T-helper 2 cell treated with Interferon-gamma antibody and Interleukin-4, amounts not matched to agents 5 μg/mL and 100 μg/mL, for 36 hours (primary cell): ENCODE results near the gene CCDC121.

Experiments
- DNase-seq: peaks from one replicate; pipeline ENCODE4 v3.0.0; 2021; ENCODE audit warnings: low spot score
- H3K27ac Mint-ChIP-seq: one replicate; pipeline ENCODE4 v1.8.0; 2021; ENCODE audit warnings: mild to moderate bottlenecking, mixed read lengths
- H3K27me3 Mint-ChIP-seq: one replicate; pipeline ENCODE4 v1.8.0; 2021; ENCODE audit warnings: low read depth, mixed read lengths
- H3K36me3 Mint-ChIP-seq: one replicate; pipeline ENCODE4 v1.8.0; 2021; ENCODE audit warnings: low read depth, mixed read lengths
- H3K4me1 Mint-ChIP-seq: one replicate; pipeline ENCODE4 v1.8.0; 2021; ENCODE audit warnings: low read depth, mixed read lengths
- H3K4me3 Mint-ChIP-seq: one replicate; pipeline ENCODE4 v1.8.0; 2022; ENCODE audit warnings: mild to moderate bottlenecking, moderate library complexity, mixed read lengths
- H3K9me3 Mint-ChIP-seq: one replicate; pipeline ENCODE4 v1.8.0; 2021; ENCODE audit warnings: mixed read lengths

Gene CCDC121, protein sequence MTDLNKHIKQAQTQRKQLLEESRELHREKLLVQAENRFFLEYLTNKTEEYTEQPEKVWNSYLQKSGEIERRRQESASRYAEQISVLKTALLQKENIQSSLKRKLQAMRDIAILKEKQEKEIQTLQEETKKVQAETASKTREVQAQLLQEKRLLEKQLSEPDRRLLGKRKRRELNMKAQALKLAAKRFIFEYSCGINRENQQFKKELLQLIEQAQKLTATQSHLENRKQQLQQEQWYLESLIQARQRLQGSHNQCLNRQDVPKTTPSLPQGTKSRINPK

DNA sequence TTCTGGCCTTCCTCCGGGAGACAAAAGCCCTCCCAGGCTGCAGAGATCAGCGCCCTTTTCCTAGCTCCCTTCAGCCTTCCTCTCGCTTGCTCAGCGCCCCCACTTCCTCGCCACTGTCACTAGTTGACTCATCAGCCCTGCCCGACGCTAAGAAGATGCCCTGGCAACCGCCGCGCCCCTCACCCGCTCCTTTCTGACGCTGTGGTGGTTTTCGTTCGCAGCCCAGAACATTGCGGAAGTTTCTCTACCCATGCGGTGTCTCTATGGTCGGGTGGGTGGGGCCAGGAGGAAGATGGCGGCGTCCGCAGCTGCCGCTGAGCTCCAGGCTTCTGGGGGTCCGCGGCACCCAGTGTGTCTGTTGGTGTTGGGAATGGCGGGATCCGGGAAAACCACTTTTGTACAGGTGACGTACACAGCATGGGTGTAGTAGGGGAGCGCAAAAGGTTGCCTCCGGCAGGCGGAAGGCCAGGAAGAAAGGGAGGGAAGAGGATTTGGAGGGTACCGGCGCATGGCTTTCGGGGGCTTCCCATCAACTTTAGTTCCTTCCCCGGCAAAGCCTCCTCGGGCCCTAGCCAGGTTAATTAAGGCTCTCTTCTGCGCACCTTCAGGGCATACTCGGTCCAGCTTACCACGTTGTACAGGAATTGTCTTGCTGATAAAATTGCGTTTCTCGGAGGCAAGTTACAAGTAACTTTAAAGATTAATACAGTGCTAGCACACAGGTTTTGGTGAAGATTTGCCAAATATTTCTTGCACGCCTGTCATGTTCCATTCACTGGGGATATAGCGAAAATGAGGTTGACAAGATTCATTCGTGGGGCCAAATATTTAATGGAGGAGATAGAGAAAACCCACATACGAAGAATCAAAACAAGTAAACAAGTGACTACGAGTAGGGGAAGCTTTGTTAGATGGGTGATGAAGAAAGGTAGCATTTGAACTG, at the start of gene CCDC121, which contains the start of gene GPN1:
CCDC121 (minus strand) TSS at position 246 of the 943 bp plus-strand sequence. CDS start 1,213 bp downstream, outside the sequence.
GPN1 (plus strand) TSS at position 284 of the 943 bp plus-strand sequence; CDS start at position 293, 9 bp downstream.
- H3K36me3 Mint-ChIP-seq: peaks cover 33% of the 10 kb centered on the region
- no peaks in the 10 kb centered on the region for H3K9me3 Mint-ChIP-seq
- peaks cover 32% of the 10 kb centered on the region for H3K4me1 Mint-ChIP-seq
- no peaks in the 10 kb centered on the region for H3K27me3 Mint-ChIP-seq
- no peak within 1 kb of the TSS for H3K27ac Mint-ChIP-seq
- H3K4me3 Mint-ChIP-seq: no peak within 1 kb of the TSS
- DNase-seq: peak; percentile 96

- Mint-ChIP-seq H3K4me1 (no peaks in the 10 kb centered on the region), H3K27ac (no peak overlapping the region), H3K27me3 (no peaks in the 10 kb centered on the region), H3K9me3 (no peaks in the 10 kb centered on the region), H3K36me3 (peaks cover 41% of the 10 kb centered on the region), H3K4me3 (no peak overlapping the region)
- no peak for DNase-seq
Observed at GRCh38 chr2:27672723-27673486, 44.1 kb upstream of the CCDC121 start.

DNA sequence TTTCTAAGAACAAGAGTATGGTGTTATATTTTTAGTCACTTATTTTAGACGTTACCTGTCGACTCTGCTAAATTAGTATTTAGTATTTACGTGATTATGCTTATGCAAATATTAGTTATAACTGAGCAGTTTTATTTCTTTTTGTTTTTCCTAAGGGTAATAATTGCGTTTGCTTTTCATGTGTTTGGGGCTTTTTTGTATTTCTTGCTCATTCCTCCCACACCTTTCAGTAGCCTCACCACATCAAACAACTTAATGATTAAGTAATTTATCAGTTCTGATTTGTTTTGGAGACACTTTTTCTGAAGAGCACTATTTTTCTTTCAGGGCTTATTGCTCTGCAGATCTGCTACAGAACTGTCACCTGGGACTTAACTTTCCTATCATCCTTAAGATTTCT, 42.4 kb upstream of the CCDC121 start:
- Mint-ChIP-seq H3K4me1 (peaks cover 4% of the 10 kb centered on the region), H3K27me3 (no peaks in the 10 kb centered on the region), H3K27ac (no peak overlapping the region), H3K4me3 (no peak overlapping the region), H3K9me3 (no peaks in the 10 kb centered on the region), H3K36me3 (peaks cover 46% of the 10 kb centered on the region)
- DNase-seq: no peak

DNA sequence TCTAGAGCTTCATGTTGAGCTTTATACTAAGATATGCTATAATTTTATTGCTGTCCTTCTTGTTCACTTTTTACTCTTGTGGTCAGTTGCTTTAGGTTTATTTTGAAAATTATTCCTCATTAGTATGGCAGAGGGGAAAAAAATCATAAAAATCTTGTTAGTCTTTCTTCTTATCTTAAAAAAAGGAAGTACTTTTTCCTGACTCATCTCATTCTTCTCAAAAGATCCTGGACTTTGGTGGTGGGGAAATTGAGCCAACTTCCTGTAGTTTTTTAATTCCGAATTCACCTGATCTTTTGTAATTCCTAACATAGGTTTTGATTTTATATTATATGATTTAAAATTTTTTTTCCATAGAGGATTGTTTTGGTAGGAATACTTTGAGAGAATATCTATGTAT, 38.6 kb upstream of the CCDC121 start:
- H3K4me3 Mint-ChIP-seq: no peak overlapping the region
- no peaks in the 10 kb centered on the region for H3K9me3 Mint-ChIP-seq
- no peaks in the 10 kb centered on the region for H3K27me3 Mint-ChIP-seq
- H3K27ac Mint-ChIP-seq: no peak overlapping the region
- DNase-seq: no peak
- H3K36me3 Mint-ChIP-seq: peaks cover 46% of the 10 kb centered on the region
- peaks cover 18% of the 10 kb centered on the region for H3K4me1 Mint-ChIP-seq

DNA sequence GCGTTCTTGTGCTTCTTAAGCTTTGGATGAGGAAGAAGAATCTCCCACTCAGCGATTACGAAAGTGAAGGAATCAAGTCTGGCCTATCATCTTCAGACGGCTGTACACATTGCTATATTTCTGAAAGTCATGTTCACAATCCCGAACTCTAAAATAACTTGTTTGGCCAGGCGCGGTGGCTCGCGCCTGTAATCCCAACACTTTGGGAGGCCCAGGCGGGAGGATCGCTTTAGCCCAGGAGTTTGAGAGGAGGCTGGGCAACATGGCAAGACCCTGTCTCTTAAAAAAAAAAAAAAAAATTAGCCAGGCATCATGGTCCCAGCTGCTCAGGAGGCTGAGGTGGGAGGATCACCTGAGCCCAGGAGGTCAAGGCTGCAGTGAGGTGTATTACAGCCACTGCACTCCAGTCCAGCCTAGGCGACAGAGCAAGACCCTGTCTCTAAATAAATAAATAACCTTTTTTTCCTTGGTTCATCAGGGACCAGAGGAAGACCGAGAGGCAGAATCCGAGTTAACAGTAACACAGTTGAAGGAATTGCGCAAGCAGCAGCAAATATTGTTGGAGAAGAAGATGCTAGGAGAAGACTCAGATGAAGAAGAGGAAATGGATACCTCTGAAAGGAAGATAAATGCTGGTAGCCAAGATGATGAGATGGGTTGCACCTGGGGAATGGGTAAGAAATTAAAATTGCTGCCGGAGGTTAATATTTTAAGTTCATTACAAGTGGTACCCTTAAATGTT, 36.0 kb upstream of the CCDC121 start:
- peak overlapping the region; percentile 98 for H3K4me3 Mint-ChIP-seq
- H3K4me1 Mint-ChIP-seq: peaks cover 32% of the 10 kb centered on the region
- no peaks in the 10 kb centered on the region for H3K27me3 Mint-ChIP-seq
- no peak for DNase-seq
- peak overlapping the region; percentile 99 for H3K27ac Mint-ChIP-seq
- H3K9me3 Mint-ChIP-seq: no peaks in the 10 kb centered on the region
- peaks cover 53% of the 10 kb centered on the region for H3K36me3 Mint-ChIP-seq

- Mint-ChIP-seq H3K27ac (peak overlapping the region; percentile 99), H3K4me1 (peaks cover 33% of the 10 kb centered on the region), H3K9me3 (no peaks in the 10 kb centered on the region), H3K4me3 (peak overlapping the region; percentile 98), H3K36me3 (peaks cover 54% of the 10 kb centered on the region), H3K27me3 (no peaks in the 10 kb centered on the region)
- no peak for DNase-seq
Observed at GRCh38 chr2:27664154-27664574, 35.4 kb upstream of the CCDC121 start.

DNA sequence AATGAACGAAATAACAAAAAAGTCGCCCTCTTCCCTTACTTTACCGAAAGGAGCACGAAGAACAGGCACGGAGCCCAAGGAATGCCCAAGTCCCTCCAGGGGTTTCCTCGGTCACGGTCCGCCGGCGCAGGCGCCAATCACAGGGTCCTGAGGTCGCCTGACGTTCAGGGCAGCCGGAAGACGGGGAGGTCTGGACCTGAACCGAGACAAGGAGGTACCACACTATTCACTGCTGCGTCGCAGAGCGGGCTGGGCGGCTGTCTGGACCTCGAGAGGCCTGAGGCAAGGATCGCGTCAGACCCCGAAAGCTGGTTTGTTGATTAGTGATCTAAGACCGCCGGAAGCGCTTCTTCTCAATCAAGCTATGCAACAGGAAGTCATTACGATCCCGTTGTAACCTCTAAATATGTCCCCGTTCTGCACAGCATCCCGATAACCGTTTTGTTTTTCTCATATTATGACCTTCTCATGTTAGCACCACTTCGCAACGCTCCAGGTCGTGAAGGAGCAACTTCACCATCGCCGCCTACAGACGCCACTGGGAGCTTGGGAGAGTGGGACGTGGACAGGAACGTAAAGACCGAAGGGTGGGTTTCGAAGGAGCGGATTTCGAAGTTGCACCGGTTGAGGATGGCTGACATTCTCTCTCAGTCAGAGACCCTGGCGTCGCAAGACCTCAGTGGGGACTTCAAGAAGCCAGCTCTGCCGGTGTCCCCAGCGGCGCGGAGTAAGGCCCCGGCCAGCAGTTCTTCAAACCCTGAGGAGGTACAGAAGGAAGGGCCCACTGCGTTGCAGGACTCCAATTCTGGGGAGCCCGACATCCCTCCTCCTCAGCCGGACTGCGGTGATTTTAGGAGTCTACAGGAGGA, 34.7 kb upstream of the CCDC121 start, which contains the start of the genes SLC4A1AP and SUPT7L:
SLC4A1AP (plus strand) TSS at position 605 of the 869 bp plus-strand sequence; CDS start at position 631, 26 bp downstream.
SUPT7L (minus strand) TSS at position 330 of the 869 bp plus-strand sequence. CDS start 1,422 bp downstream, outside the sequence.
- Mint-ChIP-seq H3K36me3 (peaks cover 49% of the 10 kb centered on the region), H3K27me3 (no peaks in the 10 kb centered on the region), H3K9me3 (no peaks in the 10 kb centered on the region), H3K4me3 (peak within 1 kb of the TSS; percentile 98), H3K4me1 (peaks cover 33% of the 10 kb centered on the region), H3K27ac (peak within 1 kb of the TSS; percentile 99)
- peak; percentile 73 for DNase-seq

GRCh38 chr2:27661371-27661770, 32.6 kb upstream of the CCDC121 start:
- H3K9me3 Mint-ChIP-seq: no peaks in the 10 kb centered on the region
- no peak overlapping the region for H3K27ac Mint-ChIP-seq
- no peaks in the 10 kb centered on the region for H3K27me3 Mint-ChIP-seq
- H3K36me3 Mint-ChIP-seq: peaks cover 50% of the 10 kb centered on the region
- peaks cover 30% of the 10 kb centered on the region for H3K4me1 Mint-ChIP-seq
- no peak for DNase-seq
- peak overlapping the region; percentile 98 for H3K4me3 Mint-ChIP-seq

DNA sequence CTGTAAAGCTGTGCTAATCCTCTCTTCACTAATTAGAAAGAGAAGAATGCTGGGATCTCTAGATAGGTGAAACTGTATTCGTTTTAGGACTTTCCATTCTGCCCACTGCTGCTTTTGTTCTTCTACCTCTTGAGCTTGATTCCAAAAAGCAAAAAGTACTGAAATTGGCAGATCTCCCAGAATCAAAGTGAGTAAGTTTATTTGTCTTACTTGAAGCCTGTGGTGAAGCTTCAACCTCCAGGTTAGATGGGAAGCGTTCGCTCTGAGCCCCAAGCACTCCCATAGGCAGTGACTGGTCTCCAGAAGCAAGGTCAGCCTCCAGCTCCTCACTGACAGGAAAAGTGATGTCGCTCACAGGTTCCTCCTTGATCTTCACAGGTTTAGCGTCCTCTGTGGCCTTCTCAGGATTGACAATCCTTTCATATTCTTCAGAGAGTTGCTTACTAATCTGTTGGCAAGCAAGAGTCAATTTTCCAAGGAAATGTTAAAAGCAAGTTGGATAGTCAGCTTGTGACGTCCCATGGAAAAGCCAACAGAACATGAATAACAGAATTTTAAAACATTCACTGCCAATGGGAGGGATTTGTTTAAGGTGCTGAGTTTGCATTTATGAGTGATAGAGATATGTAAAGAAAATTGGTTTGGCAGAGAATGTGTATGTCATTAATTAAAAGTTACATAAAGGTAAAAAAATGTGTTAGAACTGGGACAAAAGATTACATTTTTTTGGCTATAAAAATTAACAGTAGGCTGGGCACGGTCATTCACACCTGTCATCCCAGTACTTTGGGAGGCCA, 26.5 kb upstream of the CCDC121 start:
- no peak overlapping the region for H3K4me3 Mint-ChIP-seq
- H3K9me3 Mint-ChIP-seq: no peaks in the 10 kb centered on the region
- peaks cover 58% of the 10 kb centered on the region for H3K36me3 Mint-ChIP-seq
- H3K4me1 Mint-ChIP-seq: peaks cover 5% of the 10 kb centered on the region
- no peak overlapping the region for H3K27ac Mint-ChIP-seq
- H3K27me3 Mint-ChIP-seq: no peaks in the 10 kb centered on the region
- DNase-seq: no peak

DNA sequence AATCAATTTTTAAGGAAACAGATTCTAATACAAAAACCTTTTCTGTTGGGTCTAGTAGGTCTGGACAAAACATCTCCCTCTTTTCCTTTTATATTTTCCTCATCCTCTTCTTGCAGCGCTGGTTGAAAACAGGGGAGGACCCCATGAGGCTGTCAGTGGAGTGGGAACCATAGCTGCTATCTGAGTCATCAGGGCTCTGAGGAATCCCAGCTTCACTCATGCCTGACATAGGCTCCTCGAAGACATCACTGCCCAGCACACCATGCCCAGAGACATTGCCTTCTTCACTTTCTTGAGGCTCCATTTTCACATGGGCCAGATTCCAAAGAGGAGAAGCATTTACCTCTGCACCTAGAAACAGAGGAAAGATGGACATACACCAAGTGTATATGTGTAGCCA, 24.6 kb upstream of the CCDC121 start:
- H3K4me1 Mint-ChIP-seq: peaks cover 7% of the 10 kb centered on the region
- H3K36me3 Mint-ChIP-seq: peaks cover 60% of the 10 kb centered on the region
- no peak overlapping the region for H3K27ac Mint-ChIP-seq
- no peak for DNase-seq
- H3K4me3 Mint-ChIP-seq: no peak overlapping the region
- no peaks in the 10 kb centered on the region for H3K9me3 Mint-ChIP-seq
- H3K27me3 Mint-ChIP-seq: no peaks in the 10 kb centered on the region

DNA sequence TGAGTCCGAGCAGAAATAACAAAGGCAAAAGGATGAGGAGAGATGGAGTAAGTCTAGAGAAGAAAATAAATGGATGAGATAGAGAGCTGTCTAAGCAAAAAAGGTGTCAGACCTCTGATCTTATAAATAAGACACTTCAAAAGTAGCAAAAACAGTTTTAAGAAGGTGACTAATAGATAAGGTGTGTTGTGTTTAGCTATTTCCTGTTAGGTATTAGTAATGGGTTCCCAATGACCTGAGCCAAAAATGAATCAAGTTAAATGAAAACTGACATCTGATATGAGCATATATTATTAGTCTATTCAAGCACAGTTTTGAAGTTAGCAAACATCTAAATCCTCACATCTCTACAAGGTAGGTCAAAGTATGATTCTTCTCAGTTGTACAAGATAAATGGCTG, 24.0 kb upstream of the CCDC121 start:
- Mint-ChIP-seq H3K27me3 (no peaks in the 10 kb centered on the region), H3K9me3 (no peaks in the 10 kb centered on the region), H3K27ac (peak overlapping the region; percentile 16), H3K36me3 (peaks cover 61% of the 10 kb centered on the region), H3K4me1 (peaks cover 7% of the 10 kb centered on the region), H3K4me3 (no peak overlapping the region)
- DNase-seq: no peak

GRCh38 chr2:27652341-27652740, 23.5 kb upstream of the CCDC121 start:
- H3K27ac Mint-ChIP-seq: peak overlapping the region; percentile 16
- no peaks in the 10 kb centered on the region for H3K27me3 Mint-ChIP-seq
- DNase-seq: no peak
- H3K4me1 Mint-ChIP-seq: peaks cover 7% of the 10 kb centered on the region
- H3K36me3 Mint-ChIP-seq: peaks cover 63% of the 10 kb centered on the region
- H3K4me3 Mint-ChIP-seq: no peak overlapping the region
- H3K9me3 Mint-ChIP-seq: no peaks in the 10 kb centered on the region
